Calu3 (cell line): Measurements from ENCODE around the gene LRGUK. TPM values are rescaled to one million over a fixed set of nuclear protein-coding genes. Genes with fewer than 3 reads are reported as not detected.
"Not testable (repeated sequence)": the region's sequence is repeated elsewhere in the genome, so short reads cannot be mapped to it uniquely, and the experiment has no call there.

Experiments used
- BruUV-seq: library from RNA; stranded (reverse); fragments of 400-500 nt; replicated peaks from 2 replicates; lab custom pipeline; 2021; lab: Mats Ljungman, UMichigan
- CTCF ChIA-PET: fragments of 300-600 bp; sonication (Branson Sonifier 250); formaldehyde crosslinking; loops from one replicate; lab custom pipeline; 2022; ENCODE audit warnings: antibody characterized with exemption; lab: Charles Lee
- DNase-seq: peaks from one replicate; pipeline ENCODE4 v3.0.0; 2022
- H3K27ac Mint-ChIP-seq: one replicate; pipeline ENCODE4 v1.8.0; 2022; ENCODE audit warnings: mixed read lengths; ENCODE audit not compliant: unreplicated experiment
- H3K27me3 Mint-ChIP-seq: one replicate; pipeline ENCODE4 v1.8.0; 2022; ENCODE audit warnings: mixed read lengths; ENCODE audit not compliant: unreplicated experiment
- H3K36me3 Mint-ChIP-seq: one replicate; pipeline ENCODE4 v1.8.0; 2022; ENCODE audit warnings: mild to moderate bottlenecking, moderate library complexity, mixed read lengths; ENCODE audit not compliant: insufficient read depth, unreplicated experiment
- H3K4me1 Mint-ChIP-seq: one replicate; pipeline ENCODE4 v1.8.0; 2022; ENCODE audit warnings: mild to moderate bottlenecking, low read depth, mixed read lengths; ENCODE audit not compliant: unreplicated experiment
- H3K4me3 Mint-ChIP-seq: one replicate; pipeline ENCODE4 v1.8.0; 2022; ENCODE audit warnings: mild to moderate bottlenecking, low read depth, moderate library complexity, mixed read lengths; ENCODE audit not compliant: unreplicated experiment
- H3K9me3 Mint-ChIP-seq: one replicate; pipeline ENCODE4 v1.8.0; 2022; ENCODE audit warnings: low read depth, mixed read lengths; ENCODE audit not compliant: unreplicated experiment
- intact Hi-C: fragments of 100-400 bp; cut with micrococcal nuclease; formaldehyde crosslinking; loops from one replicate; pipeline ENCODE4 v1.10.0; 2022; ENCODE audit not compliant: unreplicated experiment
- total RNA-seq: library from RNA; stranded (reverse); gene quantifications from 2 replicates; pipeline ENCODE4 v1.2.3, GENCODE V29; 2022
- TF ChIP-seq, protein P1 (sequence below): fragments of 200-600 bp; IDR thresholded peaks from one replicate; pipeline ENCODE4 v1.8.0; 2022; ENCODE audit warnings: antibody characterized with exemption; ENCODE audit not compliant: unreplicated experiment

LRGUK gene
- total RNA-seq, 1 experiment from 2014 or later = 0.52 TPM

DNA sequence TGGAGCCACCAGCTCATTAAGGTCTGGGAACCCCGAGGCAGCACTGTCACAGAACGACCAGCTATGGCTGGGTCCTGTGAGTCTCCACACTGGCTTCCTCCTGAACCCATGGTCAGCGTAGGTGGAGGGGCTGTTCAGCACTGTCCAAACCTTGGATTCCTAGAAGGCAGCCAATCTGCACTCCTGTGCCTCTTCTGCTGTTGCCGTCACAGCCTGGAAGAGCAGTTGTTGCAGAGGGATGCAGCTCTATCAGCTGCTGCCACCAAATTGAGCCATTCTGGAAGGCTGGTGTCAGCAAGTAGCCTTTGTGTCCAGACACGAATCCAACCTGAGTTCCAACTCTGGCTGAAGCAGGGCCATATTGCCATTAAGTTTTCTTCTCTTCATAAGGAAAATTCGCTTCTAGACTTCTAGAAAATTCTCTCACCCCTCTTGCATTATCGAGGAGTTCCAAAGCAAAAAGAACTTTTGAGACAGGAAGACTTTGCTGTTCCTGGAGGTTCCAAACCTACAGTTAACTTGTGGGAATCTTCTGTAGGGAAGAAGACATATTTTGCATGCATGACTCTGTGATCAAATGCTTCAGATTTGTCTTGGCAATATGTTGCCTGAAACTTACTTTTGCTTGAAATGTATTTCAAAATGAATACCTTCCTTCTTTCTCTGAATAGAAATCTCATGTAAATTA, 84.0 kb downstream of the LRGUK start:
- H3K27ac Mint-ChIP-seq = no peak overlapping the region
- no TSS peak for BruUV-seq
- CTCF ChIA-PET = no interaction called here
- no peaks in the 10 kb centered on the region for H3K36me3 Mint-ChIP-seq
- H3K27me3 Mint-ChIP-seq = peaks cover 17% of the 10 kb centered on the region
- intact Hi-C loops = no loop called here
- no peaks in the 10 kb centered on the region for H3K9me3 Mint-ChIP-seq
- TF ChIP-seq, protein P1, sequence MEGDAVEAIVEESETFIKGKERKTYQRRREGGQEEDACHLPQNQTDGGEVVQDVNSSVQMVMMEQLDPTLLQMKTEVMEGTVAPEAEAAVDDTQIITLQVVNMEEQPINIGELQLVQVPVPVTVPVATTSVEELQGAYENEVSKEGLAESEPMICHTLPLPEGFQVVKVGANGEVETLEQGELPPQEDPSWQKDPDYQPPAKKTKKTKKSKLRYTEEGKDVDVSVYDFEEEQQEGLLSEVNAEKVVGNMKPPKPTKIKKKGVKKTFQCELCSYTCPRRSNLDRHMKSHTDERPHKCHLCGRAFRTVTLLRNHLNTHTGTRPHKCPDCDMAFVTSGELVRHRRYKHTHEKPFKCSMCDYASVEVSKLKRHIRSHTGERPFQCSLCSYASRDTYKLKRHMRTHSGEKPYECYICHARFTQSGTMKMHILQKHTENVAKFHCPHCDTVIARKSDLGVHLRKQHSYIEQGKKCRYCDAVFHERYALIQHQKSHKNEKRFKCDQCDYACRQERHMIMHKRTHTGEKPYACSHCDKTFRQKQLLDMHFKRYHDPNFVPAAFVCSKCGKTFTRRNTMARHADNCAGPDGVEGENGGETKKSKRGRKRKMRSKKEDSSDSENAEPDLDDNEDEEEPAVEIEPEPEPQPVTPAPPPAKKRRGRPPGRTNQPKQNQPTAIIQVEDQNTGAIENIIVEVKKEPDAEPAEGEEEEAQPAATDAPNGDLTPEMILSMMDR = no peak
- no peak overlapping the region for H3K4me3 Mint-ChIP-seq
- H3K4me1 Mint-ChIP-seq = no peaks in the 10 kb centered on the region
- no peak for DNase-seq

- no TSS peak for BruUV-seq
- intact Hi-C loops = no loop called here
- Mint-ChIP-seq H3K4me1 (no peaks in the 10 kb centered on the region), H3K36me3 (no peaks in the 10 kb centered on the region), H3K9me3 (no peaks in the 10 kb centered on the region), H3K27ac (no peak overlapping the region), H3K27me3 (peaks cover 17% of the 10 kb centered on the region), H3K4me3 (no peak overlapping the region)
- TF ChIP-seq, protein P1 = no peak
- no peak for DNase-seq
- CTCF ChIA-PET = no interaction called here
Observed at GRCh38 chr7:134211817-134212216, 84.7 kb downstream of the LRGUK start.

GRCh38 chr7:134212576-134213546, 85.7 kb downstream of the LRGUK start:
- Mint-ChIP-seq H3K4me1 (no peaks in the 10 kb centered on the region), H3K27me3 (peaks cover 17% of the 10 kb centered on the region), H3K27ac (no peak overlapping the region), H3K9me3 (no peaks in the 10 kb centered on the region), H3K36me3 (no peaks in the 10 kb centered on the region), H3K4me3 (no peak overlapping the region)
- TF ChIP-seq, protein P1 = no peak
- BruUV-seq = no TSS peak
- no peak for DNase-seq
- CTCF ChIA-PET = no interaction called here
- intact Hi-C loops = no loop called here

DNA sequence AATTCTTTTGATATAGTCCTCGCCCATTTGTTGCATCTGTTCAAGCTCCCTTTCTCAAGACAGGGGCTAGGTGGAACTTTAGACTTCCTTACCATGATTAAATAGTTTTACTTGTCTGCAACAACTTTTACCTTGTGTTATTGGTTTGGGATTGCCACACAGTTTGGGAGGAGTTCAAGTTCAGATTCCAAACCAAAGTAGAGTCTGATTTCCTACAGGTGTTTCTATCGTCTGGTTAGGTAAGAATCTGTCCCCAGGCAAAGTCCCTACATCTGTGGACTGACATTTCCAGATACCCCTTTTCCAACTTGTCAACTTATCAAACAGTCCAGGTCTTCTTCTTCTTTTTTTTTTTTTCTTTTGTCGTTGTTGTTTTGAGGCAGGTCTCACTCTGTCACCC, 93.1 kb downstream of the LRGUK start:
- no peak overlapping the region for H3K27ac Mint-ChIP-seq
- H3K9me3 Mint-ChIP-seq = no peaks in the 10 kb centered on the region
- no peaks in the 10 kb centered on the region for H3K4me1 Mint-ChIP-seq
- peaks cover 13% of the 10 kb centered on the region for H3K27me3 Mint-ChIP-seq
- CTCF ChIA-PET = no interaction called here
- TF ChIP-seq, protein P1 = no peak
- intact Hi-C loops = no loop called here
- BruUV-seq = no TSS peak
- no peak overlapping the region for H3K4me3 Mint-ChIP-seq
- no peak for DNase-seq
- H3K36me3 Mint-ChIP-seq = no peaks in the 10 kb centered on the region

- H3K4me3 Mint-ChIP-seq, intact Hi-C loops, H3K9me3 Mint-ChIP-seq, CTCF ChIA-PET, H3K27ac Mint-ChIP-seq, BruUV-seq, DNase-seq, H3K4me1 Mint-ChIP-seq, H3K36me3 Mint-ChIP-seq: not testable (repeated sequence)
- peaks cover 35% of the 10 kb centered on the region for H3K27me3 Mint-ChIP-seq
Observed at GRCh38 chr7:134231296-134231695, 104.2 kb downstream of the LRGUK start.
